ENCODE results near the gene SH2D4B. TPM values are rescaled to one million over a fixed set of nuclear protein-coding genes. Genes with fewer than 3 reads are reported as not detected.

SH2D4B gene
- total RNA-seq, 1 experiment from 2014 or later: 0.22 TPM

DNA sequence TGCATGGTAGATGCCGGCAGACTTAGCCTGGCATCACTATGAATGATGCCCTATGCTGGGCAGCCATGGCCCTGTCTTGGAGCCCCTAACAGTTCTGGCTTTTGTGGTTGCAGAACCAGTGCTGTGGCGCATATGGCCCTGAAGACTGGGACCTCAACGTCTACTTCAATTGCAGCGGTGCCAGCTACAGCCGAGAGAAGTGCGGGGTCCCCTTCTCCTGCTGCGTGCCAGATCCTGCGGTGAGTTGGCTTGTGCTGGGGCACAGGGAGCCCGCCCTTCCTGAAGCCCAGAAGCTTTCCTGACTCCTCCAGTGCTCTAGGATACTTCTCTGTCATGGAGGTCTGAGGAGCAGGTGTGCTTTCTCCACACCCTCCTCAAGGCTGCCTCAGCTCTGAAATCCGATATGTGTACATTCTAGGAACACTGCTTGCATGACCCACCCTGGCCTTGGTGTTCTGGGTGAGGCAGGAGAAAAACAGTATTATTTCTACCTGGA is 25.6 kb upstream of the SH2D4B start:
- RAD21 ChIA-PET (ENCODE audit: low non-redundant PET in 1 of 2, low total read pairs in 2 of 2, uncharacterized antibody in 2 of 2, unreplicated experiment in 2 of 2): interaction anchor here in 1 of 2 experiments (0.7 kb wide), 1 partner anchor 56 kb away, joined by 9 read pairs; no protein-coding TSS in a partner anchor
- CTCF ChIA-PET: interaction anchor here (0.7 to 4.1 kb wide), 2 partner anchors 68 to 73 kb away, joined by 3 to 16 read pairs; no protein-coding TSS in a partner anchor
- Histone ChIP-seq H3K9me2 (ENCODE audit: insufficient read depth) (no peaks in the 10 kb centered on the region), H3K4me3 (replicated peaks in 1 of 2; ENCODE audit: low read depth in 1 of 2, low read length in 2 of 2) (no peak overlapping the region), H3K36me3 (ENCODE audit: control insufficient read depth in 1 of 2, insufficient read depth in 2 of 2, low read length in 2 of 2) (peaks cover 35 to 38% of the 10 kb centered on the region in 2 experiments; a peak in 3 of 4 replicates), H3K9ac (ENCODE audit: low read length) (no peak overlapping the region), H3K79me2 (ENCODE audit: insufficient read depth, low read length) (peaks cover 24% of the 10 kb centered on the region; the same call in 1 of the 2 replicates), H3K9me3 (ENCODE audit: control insufficient read depth in 1 of 2, insufficient read depth in 1 of 2, low read depth in 1 of 2, low read length in 2 of 2) (no peaks in the 10 kb centered on the region), H4K20me1 (ENCODE audit: insufficient read depth) (no peaks in the 10 kb centered on the region), H3K27ac (ENCODE audit: low read depth, low read length) (no peak overlapping the region), H3K4me2 (ENCODE audit: low read length) (no peak overlapping the region), H3K4me1 (ENCODE audit: control insufficient read depth in 1 of 2, insufficient read depth in 2 of 2, low read length in 2 of 2) (peaks cover 31 to 42% of the 10 kb centered on the region in 2 experiments), H2AFZ (ENCODE audit: low read depth, low read length, poor library complexity, severe bottlenecking) (no peak overlapping the region), H3K27me3 (ENCODE audit: insufficient read depth, low read length) (no peaks in the 10 kb centered on the region)
- no peak for ATAC-seq
- no peak for DNase-seq (ENCODE audit: low read depth, low spot score)
- BruUV-seq (replicated peaks): no TSS peak
- POLR2A ChIA-PET: no interaction called here
- no peak for TF ChIP-seq JUND (IDR thresholded peaks at IDR 0.05)
- no peak for TF ChIP-seq POLR2AphosphoS5 (IDR thresholded peaks at IDR 0.05; ENCODE audit: low read depth, low read length)
- no peak for TF ChIP-seq EGR1 (IDR thresholded peaks at IDR 0.05; ENCODE audit: low read depth)
- no peak for TF ChIP-seq RAD21 (IDR thresholded peaks at IDR 0.05; ENCODE audit: low read depth)
- TF ChIP-seq, protein P1, sequence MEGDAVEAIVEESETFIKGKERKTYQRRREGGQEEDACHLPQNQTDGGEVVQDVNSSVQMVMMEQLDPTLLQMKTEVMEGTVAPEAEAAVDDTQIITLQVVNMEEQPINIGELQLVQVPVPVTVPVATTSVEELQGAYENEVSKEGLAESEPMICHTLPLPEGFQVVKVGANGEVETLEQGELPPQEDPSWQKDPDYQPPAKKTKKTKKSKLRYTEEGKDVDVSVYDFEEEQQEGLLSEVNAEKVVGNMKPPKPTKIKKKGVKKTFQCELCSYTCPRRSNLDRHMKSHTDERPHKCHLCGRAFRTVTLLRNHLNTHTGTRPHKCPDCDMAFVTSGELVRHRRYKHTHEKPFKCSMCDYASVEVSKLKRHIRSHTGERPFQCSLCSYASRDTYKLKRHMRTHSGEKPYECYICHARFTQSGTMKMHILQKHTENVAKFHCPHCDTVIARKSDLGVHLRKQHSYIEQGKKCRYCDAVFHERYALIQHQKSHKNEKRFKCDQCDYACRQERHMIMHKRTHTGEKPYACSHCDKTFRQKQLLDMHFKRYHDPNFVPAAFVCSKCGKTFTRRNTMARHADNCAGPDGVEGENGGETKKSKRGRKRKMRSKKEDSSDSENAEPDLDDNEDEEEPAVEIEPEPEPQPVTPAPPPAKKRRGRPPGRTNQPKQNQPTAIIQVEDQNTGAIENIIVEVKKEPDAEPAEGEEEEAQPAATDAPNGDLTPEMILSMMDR (IDR thresholded peaks at IDR 0.05 in 2 of 3, conservative IDR thresholded peaks at IDR 0.05 in 1 of 3; ENCODE audit: borderline replicate concordance in 1 of 3, insufficient read depth in 1 of 3, low read depth in 2 of 3, low read length in 2 of 3): no peak
- TF ChIP-seq SIN3A (IDR thresholded peaks at IDR 0.05; ENCODE audit: low read depth): no peak
- TF ChIP-seq, protein P2, sequence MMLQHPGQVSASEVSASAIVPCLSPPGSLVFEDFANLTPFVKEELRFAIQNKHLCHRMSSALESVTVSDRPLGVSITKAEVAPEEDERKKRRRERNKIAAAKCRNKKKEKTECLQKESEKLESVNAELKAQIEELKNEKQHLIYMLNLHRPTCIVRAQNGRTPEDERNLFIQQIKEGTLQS (IDR thresholded peaks at IDR 0.05): no peak
- no peak for TF ChIP-seq YY1 (IDR thresholded peaks at IDR 0.05; ENCODE audit: extremely low read depth, insufficient replicate concordance, low read depth, low read length)
- TF ChIP-seq FOSL1 (IDR thresholded peaks at IDR 0.05; ENCODE audit: low read depth): no peak
- TF ChIP-seq CEBPB (IDR thresholded peaks at IDR 0.05; ENCODE audit: low read depth): no peak
- TF ChIP-seq EZH2 (IDR thresholded peaks at IDR 0.05): no peak
- TF ChIP-seq, protein P3, sequence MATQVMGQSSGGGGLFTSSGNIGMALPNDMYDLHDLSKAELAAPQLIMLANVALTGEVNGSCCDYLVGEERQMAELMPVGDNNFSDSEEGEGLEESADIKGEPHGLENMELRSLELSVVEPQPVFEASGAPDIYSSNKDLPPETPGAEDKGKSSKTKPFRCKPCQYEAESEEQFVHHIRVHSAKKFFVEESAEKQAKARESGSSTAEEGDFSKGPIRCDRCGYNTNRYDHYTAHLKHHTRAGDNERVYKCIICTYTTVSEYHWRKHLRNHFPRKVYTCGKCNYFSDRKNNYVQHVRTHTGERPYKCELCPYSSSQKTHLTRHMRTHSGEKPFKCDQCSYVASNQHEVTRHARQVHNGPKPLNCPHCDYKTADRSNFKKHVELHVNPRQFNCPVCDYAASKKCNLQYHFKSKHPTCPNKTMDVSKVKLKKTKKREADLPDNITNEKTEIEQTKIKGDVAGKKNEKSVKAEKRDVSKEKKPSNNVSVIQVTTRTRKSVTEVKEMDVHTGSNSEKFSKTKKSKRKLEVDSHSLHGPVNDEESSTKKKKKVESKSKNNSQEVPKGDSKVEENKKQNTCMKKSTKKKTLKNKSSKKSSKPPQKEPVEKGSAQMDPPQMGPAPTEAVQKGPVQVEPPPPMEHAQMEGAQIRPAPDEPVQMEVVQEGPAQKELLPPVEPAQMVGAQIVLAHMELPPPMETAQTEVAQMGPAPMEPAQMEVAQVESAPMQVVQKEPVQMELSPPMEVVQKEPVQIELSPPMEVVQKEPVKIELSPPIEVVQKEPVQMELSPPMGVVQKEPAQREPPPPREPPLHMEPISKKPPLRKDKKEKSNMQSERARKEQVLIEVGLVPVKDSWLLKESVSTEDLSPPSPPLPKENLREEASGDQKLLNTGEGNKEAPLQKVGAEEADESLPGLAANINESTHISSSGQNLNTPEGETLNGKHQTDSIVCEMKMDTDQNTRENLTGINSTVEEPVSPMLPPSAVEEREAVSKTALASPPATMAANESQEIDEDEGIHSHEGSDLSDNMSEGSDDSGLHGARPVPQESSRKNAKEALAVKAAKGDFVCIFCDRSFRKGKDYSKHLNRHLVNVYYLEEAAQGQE (IDR thresholded peaks at IDR 0.05; ENCODE audit: low read depth): no peak
- TF ChIP-seq, protein P4, sequence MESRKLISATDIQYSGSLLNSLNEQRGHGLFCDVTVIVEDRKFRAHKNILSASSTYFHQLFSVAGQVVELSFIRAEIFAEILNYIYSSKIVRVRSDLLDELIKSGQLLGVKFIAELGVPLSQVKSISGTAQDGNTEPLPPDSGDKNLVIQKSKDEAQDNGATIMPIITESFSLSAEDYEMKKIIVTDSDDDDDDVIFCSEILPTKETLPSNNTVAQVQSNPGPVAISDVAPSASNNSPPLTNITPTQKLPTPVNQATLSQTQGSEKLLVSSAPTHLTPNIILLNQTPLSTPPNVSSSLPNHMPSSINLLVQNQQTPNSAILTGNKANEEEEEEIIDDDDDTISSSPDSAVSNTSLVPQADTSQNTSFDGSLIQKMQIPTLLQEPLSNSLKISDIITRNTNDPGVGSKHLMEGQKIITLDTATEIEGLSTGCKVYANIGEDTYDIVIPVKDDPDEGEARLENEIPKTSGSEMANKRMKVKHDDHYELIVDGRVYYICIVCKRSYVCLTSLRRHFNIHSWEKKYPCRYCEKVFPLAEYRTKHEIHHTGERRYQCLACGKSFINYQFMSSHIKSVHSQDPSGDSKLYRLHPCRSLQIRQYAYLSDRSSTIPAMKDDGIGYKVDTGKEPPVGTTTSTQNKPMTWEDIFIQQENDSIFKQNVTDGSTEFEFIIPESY (IDR thresholded peaks at IDR 0.05; ENCODE audit: extremely low read depth, insufficient replicate concordance, low read length): no peak
- TF ChIP-seq, protein P5, sequence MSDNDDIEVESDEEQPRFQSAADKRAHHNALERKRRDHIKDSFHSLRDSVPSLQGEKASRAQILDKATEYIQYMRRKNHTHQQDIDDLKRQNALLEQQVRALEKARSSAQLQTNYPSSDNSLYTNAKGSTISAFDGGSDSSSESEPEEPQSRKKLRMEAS (IDR thresholded peaks at IDR 0.05): no peak
- TF ChIP-seq ZNF274 (IDR thresholded peaks at IDR 0.05; ENCODE audit: low read depth, low read length): no peak
- no peak for TF ChIP-seq ZFX (IDR thresholded peaks at IDR 0.05)
- no peak for TF ChIP-seq SRF (IDR thresholded peaks at IDR 0.05; ENCODE audit: low read depth)
- intact Hi-C loops (cut with micrococcal nuclease): no loop called here
